Stomach (tissue), 4 donors: ENCODE results near the gene ATG10.

Experiments used
- CTCF ChIP-seq, 7 experiments: fragments of 450-650 bp in 4 of 7; fragments of 200-600 bp in 3 of 7; sonication (generic) in 3 of 7; IDR thresholded peaks; one replicate each; pipeline ENCODE4 v1.5.1; 2016 to 2019; ENCODE audit warnings: antibody characterized with exemption in 7 of 7, control low read depth in 2 of 7, mild to moderate bottlenecking in 1 of 7
- EP300 ChIP-seq: sonication (generic); formaldehyde crosslinking; IDR thresholded peaks from one replicate; pipeline ENCODE4 v1.6.1; 2017; ENCODE audit warnings: antibody characterized with exemption
- POLR2A ChIP-seq, 4 donors: fragments of 450-650 bp; IDR thresholded peaks; one replicate each; pipeline ENCODE4 v1.6.1; 2016; ENCODE audit warnings: antibody characterized with exemption in 4 of 4, control low read depth in 2 of 4, mild to moderate bottlenecking in 1 of 4, moderate library complexity in 1 of 4
- POLR2AphosphoS5 ChIP-seq, 3 donors: sonication (generic); formaldehyde crosslinking; IDR thresholded peaks; one replicate each; pipeline ENCODE4 v1.6.1; 2016; ENCODE audit warnings: antibody characterized with exemption in 3 of 3

GRCh38 chr5:82096249-82096648 is 124.4 kb downstream of the ATG10 start:
- TF ChIP-seq CTCF (IDR thresholded peaks at IDR 0.05) (no peak), POLR2AphosphoS5 (IDR thresholded peaks at IDR 0.05) (no peak), POLR2A (IDR thresholded peaks at IDR 0.05) (no peak), EP300 (no peak)
